BJ (cell line): ENCODE data around the gene TBC1D1. TPM values are rescaled to one million over a fixed set of nuclear protein-coding genes. Genes with fewer than 3 reads are reported as not detected.

ENCODE experiments used
- CTCF ChIA-PET: fragments of 350-600 bp; formaldehyde crosslinking; extraction: SDS; loops from one replicate; lab custom pipeline; 2021; ENCODE audit warnings: antibody characterized with exemption, inconsistent platforms; lab: Yijun Ruan, JAX
- POLR2A ChIA-PET: fragments of 300-600 bp; sonication (Branson Sonifier 250); formaldehyde crosslinking; extraction: SDS; loops from one replicate; lab custom pipeline; 2021; ENCODE audit warnings: antibody characterized with exemption; lab: Charles Lee
- DNase-seq: peaks from one replicate; pipeline ENCODE4 v3.0.0-alpha.2; 2011; ENCODE audit warnings: low read depth
- H3K27me3 ChIP-seq: 2 replicates; pipeline ENCODE4 v1.6.0; 2011; ENCODE audit warnings: low read length; ENCODE audit not compliant: control insufficient read depth, insufficient read depth
- H3K36me3 ChIP-seq: 2 replicates; pipeline ENCODE4 v1.5.1; 2011; ENCODE audit warnings: low read length; ENCODE audit not compliant: control insufficient read depth, insufficient read depth
- H3K4me3 ChIP-seq: 2 replicates; pipeline ENCODE4 v1.5.1; 2011; ENCODE audit warnings: low read depth, mild to moderate bottlenecking, control low read depth, low read length
- polyA plus RNA-seq: library from polyadenylated mRNA; depleted of rRNA; stranded (reverse); fragments of >200 nt; gene quantifications from 2 replicates; pipeline ENCODE4 v1.2.3, GENCODE V29; 2011
- TF ChIP-seq, protein P1 (sequence below): IDR thresholded peaks from 2 replicates; pipeline ENCODE4 v1.5.1; 2011; ENCODE audit warnings: low read depth, mild to moderate bottlenecking, control low read depth, inconsistent platforms, low read length, moderate library complexity; ENCODE audit not compliant: insufficient read depth

Gene TBC1D1
- polyA plus RNA-seq, 1 experiment: 46.1 TPM

DNA sequence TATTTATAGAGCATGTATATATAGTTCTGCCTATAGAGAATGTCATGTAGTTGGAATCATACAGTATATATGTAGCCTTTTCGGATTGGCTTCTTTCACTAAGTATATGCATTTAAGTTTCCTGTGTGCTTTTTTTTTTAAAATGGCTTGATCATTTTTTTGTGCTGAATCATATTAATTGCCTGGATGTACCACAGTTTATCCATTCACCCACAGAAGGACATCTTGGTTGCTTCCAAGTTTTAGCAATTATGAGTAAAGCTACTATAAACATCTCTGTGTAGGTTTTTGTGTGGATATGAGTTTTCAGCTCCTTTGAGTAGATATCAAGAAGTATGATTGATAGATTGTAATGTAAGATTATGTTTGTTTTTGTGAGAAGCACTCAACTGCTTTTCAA, 93.1 kb downstream of the TBC1D1 start:
- Histone ChIP-seq H3K36me3 (no peaks in the 10 kb centered on the region), H3K27me3 (no peaks in the 10 kb centered on the region), H3K4me3 (no peak overlapping the region)
- TF ChIP-seq, protein P1, sequence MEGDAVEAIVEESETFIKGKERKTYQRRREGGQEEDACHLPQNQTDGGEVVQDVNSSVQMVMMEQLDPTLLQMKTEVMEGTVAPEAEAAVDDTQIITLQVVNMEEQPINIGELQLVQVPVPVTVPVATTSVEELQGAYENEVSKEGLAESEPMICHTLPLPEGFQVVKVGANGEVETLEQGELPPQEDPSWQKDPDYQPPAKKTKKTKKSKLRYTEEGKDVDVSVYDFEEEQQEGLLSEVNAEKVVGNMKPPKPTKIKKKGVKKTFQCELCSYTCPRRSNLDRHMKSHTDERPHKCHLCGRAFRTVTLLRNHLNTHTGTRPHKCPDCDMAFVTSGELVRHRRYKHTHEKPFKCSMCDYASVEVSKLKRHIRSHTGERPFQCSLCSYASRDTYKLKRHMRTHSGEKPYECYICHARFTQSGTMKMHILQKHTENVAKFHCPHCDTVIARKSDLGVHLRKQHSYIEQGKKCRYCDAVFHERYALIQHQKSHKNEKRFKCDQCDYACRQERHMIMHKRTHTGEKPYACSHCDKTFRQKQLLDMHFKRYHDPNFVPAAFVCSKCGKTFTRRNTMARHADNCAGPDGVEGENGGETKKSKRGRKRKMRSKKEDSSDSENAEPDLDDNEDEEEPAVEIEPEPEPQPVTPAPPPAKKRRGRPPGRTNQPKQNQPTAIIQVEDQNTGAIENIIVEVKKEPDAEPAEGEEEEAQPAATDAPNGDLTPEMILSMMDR: no peak
- DNase-seq: no peak
- ChIA-PET POLR2A (no interaction called here), CTCF (no interaction called here)

DNA sequence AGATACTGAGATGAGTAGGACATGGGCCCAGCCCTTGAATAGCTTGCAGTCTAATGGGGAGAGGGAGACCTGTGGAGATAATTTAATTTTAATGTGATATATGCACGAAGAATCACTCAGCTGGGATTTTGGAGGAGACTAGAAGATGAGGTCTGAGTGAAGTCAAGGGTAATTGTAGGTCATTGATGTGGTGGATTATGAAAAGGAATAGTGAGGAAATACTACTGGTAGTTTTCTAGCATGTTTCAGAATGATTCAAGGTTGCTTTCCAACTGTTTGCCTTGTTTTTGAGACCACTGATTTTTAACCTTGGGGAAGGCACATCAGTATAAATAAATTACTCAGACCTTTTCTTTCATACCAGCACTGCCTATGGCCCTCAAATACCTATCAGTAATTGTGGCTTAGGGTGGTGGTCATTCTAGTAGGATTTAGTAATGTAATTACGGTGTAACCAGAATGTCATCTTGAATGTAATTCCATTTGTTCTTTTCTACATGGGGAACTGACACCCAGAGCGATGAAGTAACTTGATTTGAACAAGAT, 94.9 kb downstream of the TBC1D1 start:
- TF ChIP-seq, protein P1: no peak
- no peak for DNase-seq
- Histone ChIP-seq H3K27me3 (no peaks in the 10 kb centered on the region), H3K4me3 (no peak overlapping the region), H3K36me3 (no peaks in the 10 kb centered on the region)
- ChIA-PET POLR2A (no interaction called here), CTCF (no interaction called here)

DNA sequence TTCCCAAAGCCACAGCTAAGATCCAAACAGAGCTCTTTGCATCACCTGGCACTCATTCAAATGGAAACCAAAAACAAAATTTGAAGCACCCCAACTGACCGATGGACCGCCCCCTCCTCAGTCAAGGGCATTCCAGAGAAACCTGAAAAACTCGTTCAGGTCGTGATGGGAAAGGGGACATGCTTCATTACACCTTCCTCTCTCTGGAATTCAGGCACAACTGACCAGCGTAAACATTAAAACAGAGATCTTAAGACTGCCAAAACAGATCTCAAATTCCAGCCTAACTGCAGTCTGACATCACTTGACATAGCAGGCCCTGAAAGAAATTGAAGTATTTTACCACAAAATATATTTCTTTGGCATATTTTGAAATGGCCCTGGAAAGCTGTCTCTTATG, 97.8 kb downstream of the TBC1D1 start:
- CTCF ChIA-PET: no interaction called here

DNA sequence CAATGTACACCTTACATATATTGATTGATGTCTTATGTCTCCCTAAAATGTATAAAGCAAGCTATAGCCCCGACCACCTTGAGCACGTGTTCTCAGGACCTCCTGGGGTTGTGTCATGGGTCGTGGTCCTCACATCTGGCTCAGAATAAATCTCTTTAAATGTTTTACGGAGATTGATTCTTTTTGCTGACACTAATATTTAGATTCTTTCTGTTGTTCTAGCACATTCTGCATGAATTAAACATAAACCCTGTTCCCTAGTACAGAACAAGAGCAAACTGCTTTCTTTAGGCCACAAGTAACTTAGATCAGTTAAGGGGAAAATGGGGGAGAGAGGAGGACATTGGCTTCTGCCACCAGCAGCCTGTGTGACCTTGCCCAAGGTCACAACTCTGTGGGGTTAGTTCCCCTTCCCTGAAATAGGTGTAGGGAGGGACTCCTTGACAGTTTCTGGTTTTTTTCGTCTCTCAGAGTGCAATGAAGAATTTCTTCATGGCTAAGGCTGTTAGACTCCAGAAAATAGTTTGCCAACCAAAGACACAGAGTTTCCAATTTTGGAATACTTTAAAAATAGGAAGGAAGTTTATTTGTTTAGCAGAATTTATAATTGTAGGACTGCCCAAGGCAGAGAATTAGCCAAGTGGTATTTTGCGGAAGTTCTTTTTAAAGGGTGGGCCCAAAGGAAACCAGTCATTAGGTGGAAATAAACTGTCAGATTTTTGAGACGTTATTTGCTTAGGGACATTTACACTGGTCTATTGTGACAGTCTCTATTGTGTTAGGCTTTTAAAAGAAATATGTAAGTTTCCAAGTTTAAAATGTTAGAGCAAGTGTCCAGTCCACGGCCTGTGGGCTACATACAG, 98.7 kb downstream of the TBC1D1 start:
- ChIA-PET POLR2A (no interaction called here), CTCF (no interaction called here)
- TF ChIP-seq, protein P1: no peak
- Histone ChIP-seq H3K27me3 (no peaks in the 10 kb centered on the region), H3K4me3 (no peak overlapping the region), H3K36me3 (no peaks in the 10 kb centered on the region)
- DNase-seq: no peak

More for the DNA sequence above, 97.8 kb downstream of the TBC1D1 start:
- POLR2A ChIA-PET: no interaction called here
- no peak for DNase-seq
- Histone ChIP-seq H3K27me3 (no peaks in the 10 kb centered on the region), H3K4me3 (no peak overlapping the region), H3K36me3 (no peaks in the 10 kb centered on the region)
- TF ChIP-seq, protein P1: no peak

DNA sequence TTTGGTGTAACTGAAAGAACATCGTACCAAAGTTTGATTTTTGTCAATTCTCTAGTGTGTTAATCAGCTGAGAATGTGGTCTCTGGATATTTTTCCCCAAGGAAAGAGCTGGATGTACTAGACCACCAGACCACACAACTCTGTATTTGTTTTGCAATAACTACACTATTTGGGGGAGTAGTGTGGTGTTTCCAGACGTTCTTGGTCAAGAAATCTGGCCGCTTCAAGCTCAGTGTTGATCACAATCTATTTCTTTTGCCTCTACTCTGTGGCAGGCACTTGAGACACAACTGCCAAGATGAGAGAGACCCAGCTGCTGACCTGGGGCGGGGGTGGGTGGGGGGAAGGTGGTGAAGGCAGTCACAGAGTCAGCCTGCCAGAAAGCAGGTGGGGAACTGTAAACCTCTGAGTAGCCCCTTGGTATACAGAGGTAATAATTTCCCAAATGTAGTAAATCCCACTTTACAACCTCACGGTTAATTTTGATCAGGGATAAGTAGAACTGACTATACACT, 99.9 kb downstream of the TBC1D1 start:
- Histone ChIP-seq H3K27me3 (no peaks in the 10 kb centered on the region), H3K36me3 (no peaks in the 10 kb centered on the region), H3K4me3 (no peak overlapping the region)
- ChIA-PET POLR2A (interaction anchor here (0.6 to 0.7 kb wide), 2 partner anchors 59 to 111 kb away, joined by 3 to 7 read pairs; no protein-coding TSS in a partner anchor), CTCF (interaction anchor here (0.8 to 1.2 kb wide), 2 partner anchors 12 to 13 kb away, joined by 3 read pairs; no protein-coding TSS in a partner anchor)
- no peak for DNase-seq
- TF ChIP-seq, protein P1: no peak
